ENCODE results near the gene DLG5. TPM values are rescaled to one million over a fixed set of nuclear protein-coding genes. Genes with fewer than 3 reads are reported as not detected.

Gene DLG5
- total RNA-seq, 1 donor from 2014 or later, result 1.1 TPM

DNA sequence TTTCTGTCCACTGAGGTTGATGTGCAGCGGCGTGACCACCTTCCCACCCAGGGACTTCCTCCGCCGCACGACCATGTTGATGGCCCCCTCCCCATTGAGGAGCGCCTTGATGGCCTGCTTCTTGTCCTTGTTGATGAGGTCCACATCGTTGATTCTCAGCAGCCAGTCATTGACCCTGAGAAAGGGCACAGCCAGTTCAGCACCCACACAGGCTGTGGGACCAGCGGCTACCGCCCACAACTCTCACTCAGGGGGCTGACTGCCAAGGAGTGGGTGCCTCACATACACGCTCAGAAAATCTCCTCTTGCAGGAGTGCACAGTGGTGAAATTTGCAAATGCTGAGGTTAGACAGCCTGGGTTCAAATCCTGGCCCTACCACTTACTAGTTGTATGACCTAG is 97.2 kb downstream of the DLG5 start:
- ChIA-PET POLR2A (no interaction called here), CTCF (no interaction called here)
- DNase-seq (no peak), ATAC-seq (ENCODE audit: low read depth) (no peak)
- Mint-ChIP-seq H3K4me3 (no peak overlapping the region), H3K27ac (no peak overlapping the region), H3K4me1 (no peaks in the 10 kb centered on the region), H3K27me3 (no peaks in the 10 kb centered on the region), H3K9me3 (no peaks in the 10 kb centered on the region), H3K36me3 (ENCODE audit: low read depth) (no peaks in the 10 kb centered on the region)
- no peak for TF ChIP-seq CTCF (IDR thresholded peaks at IDR 0.05)
- intact Hi-C loops (cut with micrococcal nuclease), result no loop called here

GRCh38 chr10:77828377-77828776 is 98.2 kb downstream of the DLG5 start:
- no peaks in the 10 kb centered on the region for H3K36me3 Mint-ChIP-seq (ENCODE audit: low read depth)
- intact Hi-C loops (cut with micrococcal nuclease), result no loop called here
- no peaks in the 10 kb centered on the region for H3K4me1 Mint-ChIP-seq
- H3K9me3 Mint-ChIP-seq, result no peaks in the 10 kb centered on the region
- TF ChIP-seq CTCF (IDR thresholded peaks at IDR 0.05), result no peak
- ChIA-PET POLR2A (no interaction called here), CTCF (no interaction called here)
- H3K27ac Mint-ChIP-seq, result no peak overlapping the region
- DNase-seq (no peak), ATAC-seq (ENCODE audit: low read depth) (no peak)
- H3K27me3 Mint-ChIP-seq, result no peaks in the 10 kb centered on the region
- H3K4me3 Mint-ChIP-seq, result no peak overlapping the region

- ATAC-seq (ENCODE audit: low read depth) (no peak), DNase-seq (no peak)
- H3K36me3 Mint-ChIP-seq (ENCODE audit: low read depth), result no peaks in the 10 kb centered on the region
- no peak for TF ChIP-seq CTCF (IDR thresholded peaks at IDR 0.05)
- H3K27ac Mint-ChIP-seq, result no peak overlapping the region
- no peaks in the 10 kb centered on the region for H3K27me3 Mint-ChIP-seq
- ChIA-PET POLR2A (no interaction called here), CTCF (no interaction called here)
- no peaks in the 10 kb centered on the region for H3K4me1 Mint-ChIP-seq
- intact Hi-C loops (cut with micrococcal nuclease), result no loop called here
- H3K9me3 Mint-ChIP-seq, result no peaks in the 10 kb centered on the region
- H3K4me3 Mint-ChIP-seq, result no peak overlapping the region
Measured at GRCh38 chr10:77827366-77827765, 99.2 kb downstream of the DLG5 start.

DNA sequence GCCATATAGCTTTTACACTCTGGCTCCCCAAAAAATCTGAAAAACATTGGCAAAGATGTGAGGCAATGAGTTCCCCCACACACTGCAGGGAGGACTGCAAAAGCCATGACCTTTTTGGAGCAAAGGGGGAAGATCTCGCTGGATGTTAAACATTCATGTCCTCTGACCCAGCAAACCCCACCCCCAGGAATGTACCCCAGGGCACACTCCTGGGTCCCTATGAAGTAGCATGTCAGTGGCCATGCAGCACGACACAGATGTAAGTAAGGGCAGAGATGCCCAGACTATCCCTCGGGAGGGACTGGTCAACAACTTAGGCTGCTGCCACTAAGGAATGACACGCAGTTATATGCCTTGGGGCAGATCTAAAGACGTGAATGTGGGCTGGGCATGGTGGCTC is 100.6 kb downstream of the DLG5 start:
- H3K4me3 Mint-ChIP-seq, result no peak overlapping the region
- ATAC-seq (ENCODE audit: low read depth), result no peak
- no peak overlapping the region for H3K27ac Mint-ChIP-seq
- TF ChIP-seq CTCF (IDR thresholded peaks at IDR 0.05), result no peak
- no peaks in the 10 kb centered on the region for H3K27me3 Mint-ChIP-seq
- no peaks in the 10 kb centered on the region for H3K9me3 Mint-ChIP-seq
- intact Hi-C loops (cut with micrococcal nuclease), result no loop called here
- H3K36me3 Mint-ChIP-seq (ENCODE audit: low read depth), result no peaks in the 10 kb centered on the region
- H3K4me1 Mint-ChIP-seq, result no peaks in the 10 kb centered on the region
- DNase-seq, result no peak
- POLR2A ChIA-PET, result no interaction called here
- CTCF ChIA-PET, result no interaction called here

DNA sequence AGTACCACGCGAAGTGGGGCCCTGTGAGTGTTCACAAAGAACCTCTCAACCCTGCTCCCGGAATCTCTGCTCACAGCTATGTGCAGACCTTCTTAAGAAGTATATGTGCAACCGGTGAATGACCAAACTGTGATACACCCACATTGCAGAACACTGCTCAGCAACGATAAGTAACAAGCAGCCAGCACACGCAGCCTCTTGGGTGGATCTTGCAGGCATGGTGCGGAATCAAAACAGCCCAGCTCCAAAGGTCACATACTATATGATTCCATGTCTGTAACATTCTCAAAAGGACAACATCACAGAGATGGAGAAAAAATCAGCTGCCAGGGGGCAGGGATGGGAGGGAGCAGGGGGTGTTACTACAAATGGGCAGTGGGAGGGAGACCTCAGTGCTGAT is 101.6 kb downstream of the DLG5 start:
- Mint-ChIP-seq H3K4me3 (no peak overlapping the region), H3K4me1 (no peaks in the 10 kb centered on the region), H3K27me3 (no peaks in the 10 kb centered on the region), H3K9me3 (no peaks in the 10 kb centered on the region), H3K36me3 (ENCODE audit: low read depth) (no peaks in the 10 kb centered on the region), H3K27ac (no peak overlapping the region)
- ChIA-PET POLR2A (no interaction called here), CTCF (no interaction called here)
- no peak for TF ChIP-seq CTCF (IDR thresholded peaks at IDR 0.05)
- intact Hi-C loops (cut with micrococcal nuclease), result no loop called here
- DNase-seq (no peak), ATAC-seq (ENCODE audit: low read depth) (no peak)

Data from activated B cell treated with CpG ODN at 0.5 μM for 24 hours (primary cell).